K562 (cell line): ENCODE data around the gene COL25A1.

Experiments used
- ARID2 ChIP-seq: fragments of 450-650 bp; IDR thresholded peaks from 2 replicates; pipeline ENCODE4 v1.6.1; 2017; ENCODE audit warnings: antibody characterized with exemption, mild to moderate bottlenecking
- ARID3A ChIP-seq: IDR thresholded peaks from 2 replicates; pipeline ENCODE4 v1.6.1; 2012; ENCODE audit warnings: low read depth, low read length, improper control_type of control experiment, borderline replicate concordance
- CHD2 ChIP-seq: IDR thresholded peaks from 2 replicates; pipeline ENCODE4 v1.6.1; 2011; ENCODE audit warnings: low read depth, low read length
- CTBP1 ChIP-seq: fragments of 450-650 bp; IDR thresholded peaks from 2 replicates; pipeline ENCODE4 v1.6.1; 2016; ENCODE audit warnings: borderline replicate concordance
- CTCF ChIP-seq, 3 experiments: IDR thresholded peaks in 2 of 3; conservative IDR thresholded peaks in 1 of 3; 2 replicates each; pipeline ENCODE4 v1.5.1; 2011 to 2012; ENCODE audit warnings: low read length in 3 of 3, mild to moderate bottlenecking in 3 of 3, control low read depth in 2 of 3, improper control_type of control experiment in 1 of 3, inconsistent platforms in 1 of 3, low read depth in 1 of 3, mixed read lengths in 1 of 3, moderate library complexity in 1 of 3; ENCODE audit not compliant: insufficient read depth in 2 of 3
- DNMT1 ChIP-seq: fragments of 450-650 bp; IDR thresholded peaks from 2 replicates; pipeline ENCODE4 v1.6.1; 2016; ENCODE audit warnings: antibody characterized with exemption, mild to moderate bottlenecking
- FOXJ2 ChIP-seq: fragments of 200-800 bp; sonication (Bioruptor generic); IDR thresholded peaks from 2 replicates; pipeline ENCODE4 v1.6.1; 2016; ENCODE audit warnings: missing genetic modification characterization, missing compliant biosample characterization
- POLR2A ChIP-seq: fragments of 450-650 bp; conservative IDR thresholded peaks from 2 replicates; pipeline ENCODE4 v1.6.1; 2016
- USF1 ChIP-seq: sonication (generic); formaldehyde crosslinking; IDR thresholded peaks from 2 replicates; pipeline ENCODE4 v1.9.0; 2022; ENCODE audit warnings: mild to moderate bottlenecking, missing genetic modification reagents
- ZNF217 ChIP-seq: sonication (generic); formaldehyde crosslinking; IDR thresholded peaks from 2 replicates; pipeline ENCODE4 v1.8.0; 2022; ENCODE audit warnings: mild to moderate bottlenecking, missing genetic modification reagents
- ZNF274 ChIP-seq: IDR thresholded peaks from 2 replicates; pipeline ENCODE4 v1.6.1; 2011; ENCODE audit warnings: low read depth, mild to moderate bottlenecking, low read length, moderate library complexity, borderline replicate concordance

DNA sequence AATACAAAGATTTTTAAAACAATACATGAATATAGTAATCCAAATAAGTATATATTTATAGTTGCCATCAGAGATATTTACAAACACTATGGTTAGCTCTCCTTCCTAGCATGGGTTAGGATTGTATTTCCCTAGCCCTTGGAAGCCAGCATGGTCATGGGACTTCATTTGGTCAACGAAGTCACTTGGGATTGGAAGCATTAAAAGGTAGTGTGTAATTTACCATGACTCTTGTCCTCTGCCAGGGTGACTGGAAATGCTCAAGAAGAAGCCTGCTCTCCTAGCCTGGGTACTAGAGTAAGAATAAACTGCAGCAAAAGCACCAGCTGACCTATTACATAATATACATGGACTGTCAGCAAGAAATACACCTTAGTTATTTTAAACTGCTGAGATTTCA, 102.9 kb downstream of the COL25A1 start:
- no peak for TF ChIP-seq ARID3A
- no peak for TF ChIP-seq DNMT1
- TF ChIP-seq ZNF217 (CRISPR knock-in tag): no peak
- no peak for TF ChIP-seq POLR2A
- no peak for TF ChIP-seq CHD2
- TF ChIP-seq USF1 (CRISPR knock-in tag): no peak
- no peak for TF ChIP-seq ARID2
- no peak for TF ChIP-seq FOXJ2 (tag)
- no peak for TF ChIP-seq CTCF (IDR thresholded peaks at IDR 0.05 in 2 of 3, conservative IDR thresholded peaks at IDR 0.05 in 1 of 3; ENCODE audit: insufficient read depth in 2 of 3, low read depth in 1 of 3, low read length in 3 of 3)
- TF ChIP-seq CTBP1: no peak
- TF ChIP-seq ZNF274: no peak
